HepG2 (cell line): Measurements from ENCODE around the gene NDUFB4. TPM values are rescaled to one million over a fixed set of nuclear protein-coding genes. Genes with fewer than 3 reads are reported as not detected.

Experiments used
- ATAC-seq: fragments of 200-7000 bp; cut with Tn5 transposase; 3 replicates; pipeline ENCODE4 v1.9.1; 2020; ENCODE audit warnings: mild to moderate bottlenecking, moderate library complexity
- BruUV-seq: library from RNA; stranded (reverse); fragments of 400-500 nt; replicated peaks from 2 replicates; lab custom pipeline; 2021; lab: Mats Ljungman, UMichigan
- CTCF ChIA-PET: fragments of 300-600 bp; formaldehyde crosslinking; extraction: SDS; loops from one replicate; lab custom pipeline; 2021; ENCODE audit warnings: low total read pairs, inconsistent platforms, low intra/inter-chr PET ratio; lab: Yijun Ruan, JAX
- POLR2A ChIA-PET: fragments of 350-600 bp; sonication (Branson Sonifier 250); formaldehyde crosslinking; loops from one replicate; lab custom pipeline; 2020; ENCODE audit warnings: antibody characterized with exemption, inconsistent platforms; lab: Yijun Ruan, JAX
- DNase-seq: peaks from one replicate; pipeline ENCODE4 v3.0.0-alpha.2; 2015; ENCODE audit warnings: low spot score
- FAIRE-seq: peaks from 3 replicates; lab custom pipeline; 2011; peaks lifted over from hg19 to GRCh38; lab: Jason Lieb, UNC
- H2AFZ ChIP-seq: one replicate; pipeline ENCODE4 v1.6.1; 2011; ENCODE audit warnings: low read length, inconsistent platforms
- H3K27ac ChIP-seq: fragments of 300-600 bp; 3 replicates; pipeline ENCODE4 v1.8.0; 2011; ENCODE audit warnings: mixed run types, mild to moderate bottlenecking, mixed read lengths, low read length, inconsistent platforms; ENCODE audit not compliant: insufficient read depth; ENCODE audit errors: extremely low read length
- H3K27me3 ChIP-seq, 2 experiments: fragments of 200-600 bp in 1 of 2; 2 replicates in 1 of 2; 3 replicates in 1 of 2; pipeline versions ENCODE4 v1.6.0 to v1.8.0; 2011; ENCODE audit warnings: low read length in 2 of 2, mild to moderate bottlenecking in 2 of 2, moderate library complexity in 2 of 2, inconsistent platforms in 1 of 2; ENCODE audit not compliant: insufficient read depth in 2 of 2, control insufficient read depth in 1 of 2
- H3K36me3 ChIP-seq, 2 experiments: fragments of 200-600 bp in 1 of 2; replicated peaks in 1 of 2; 2 replicates in 1 of 2; 3 replicates in 1 of 2; pipeline versions ENCODE4 v1.5.1 to v1.8.0; 2011; ENCODE audit warnings: low read length in 2 of 2, inconsistent platforms in 1 of 2; ENCODE audit not compliant: insufficient read depth in 2 of 2, control insufficient read depth in 1 of 2
- H3K4me1 ChIP-seq: 2 replicates; pipeline ENCODE4 v1.5.1; 2012; ENCODE audit warnings: low read length, inconsistent platforms; ENCODE audit not compliant: insufficient read depth
- H3K4me2 ChIP-seq: 2 replicates; pipeline ENCODE4 v1.6.0; 2011; ENCODE audit warnings: low read depth, low read length, inconsistent platforms
- H3K4me3 ChIP-seq, 3 experiments: fragments of 200-600 bp in 1 of 3; sonication (generic), shearing (Covaris generic) in 1 of 3; replicated peaks in 1 of 3; 2 replicates each; pipeline ENCODE4 v1.5.1; 2011 to 2016; ENCODE audit warnings: low read length in 3 of 3, inconsistent platforms in 2 of 3, low read depth in 2 of 3, mild to moderate bottlenecking in 2 of 3, control low read depth in 1 of 3, mixed read lengths in 1 of 3; ENCODE audit not compliant: insufficient read depth in 1 of 3
- H3K79me2 ChIP-seq: one replicate; pipeline ENCODE4 v1.6.1; 2011; ENCODE audit warnings: low read length, inconsistent platforms; ENCODE audit not compliant: insufficient read depth
- H3K9ac ChIP-seq: 2 replicates; pipeline ENCODE4 v1.6.0; 2011; ENCODE audit warnings: mild to moderate bottlenecking, low read depth, low read length, inconsistent platforms; ENCODE audit not compliant: insufficient read depth
- H3K9me3 ChIP-seq: 2 replicates; pipeline ENCODE4 v1.5.1; 2012; ENCODE audit warnings: mild to moderate bottlenecking, low read length
- H4K20me1 ChIP-seq: 2 replicates; pipeline ENCODE4 v1.6.0; 2011; ENCODE audit warnings: inconsistent platforms, mild to moderate bottlenecking, low read length, moderate library complexity; ENCODE audit not compliant: insufficient read depth
- CC2D1A ChIP-seq: sonication (generic); formaldehyde crosslinking; IDR thresholded peaks from 2 replicates; pipeline ENCODE4 v1.8.1; 2023; ENCODE audit warnings: mild to moderate bottlenecking, missing genetic modification reagents
- CENPBD1 ChIP-seq: sonication (generic); formaldehyde crosslinking; IDR thresholded peaks from 2 replicates; pipeline ENCODE4 v1.8.0; 2022; ENCODE audit warnings: missing genetic modification reagents, low read depth, mild to moderate bottlenecking, borderline replicate concordance
- GLI4 ChIP-seq: sonication (generic); formaldehyde crosslinking; IDR thresholded peaks from 2 replicates; pipeline ENCODE4 v1.5.1; 2020; ENCODE audit warnings: missing genetic modification reagents, mild to moderate bottlenecking, moderate library complexity, borderline replicate concordance
- KDM5B ChIP-seq: sonication (generic); formaldehyde crosslinking; IDR thresholded peaks from 2 replicates; pipeline ENCODE4 v1.4.0; 2020; ENCODE audit warnings: missing genetic modification reagents, mild to moderate bottlenecking, borderline replicate concordance
- MTA1 ChIP-seq: sonication (generic); formaldehyde crosslinking; IDR thresholded peaks from 2 replicates; pipeline ENCODE4 v1.4.0; 2020; ENCODE audit warnings: missing genetic modification reagents, mild to moderate bottlenecking, borderline replicate concordance
- NKX3-1 ChIP-seq: sonication (generic); formaldehyde crosslinking; IDR thresholded peaks from 2 replicates; pipeline ENCODE4 v1.5.0; 2020; ENCODE audit warnings: missing genetic modification reagents
- STAG1 ChIP-seq: sonication (generic); formaldehyde crosslinking; IDR thresholded peaks from 2 replicates; pipeline ENCODE4 v1.4.0; 2020; ENCODE audit warnings: missing genetic modification reagents
- ZHX1 ChIP-seq: sonication (generic); formaldehyde crosslinking; IDR thresholded peaks from 2 replicates; pipeline ENCODE4 v1.8.1; 2022; ENCODE audit warnings: low read depth, mild to moderate bottlenecking, missing genetic modification reagents
- ZNF230 ChIP-seq: sonication (generic); formaldehyde crosslinking; IDR thresholded peaks from 2 replicates; pipeline ENCODE4 v1.4.0; 2020; ENCODE audit warnings: mild to moderate bottlenecking, missing genetic modification reagents
- ZSCAN25 ChIP-seq: sonication (generic); formaldehyde crosslinking; IDR thresholded peaks from 2 replicates; pipeline ENCODE4 v1.8.0; 2022; ENCODE audit warnings: mild to moderate bottlenecking, missing genetic modification reagents
- in situ Hi-C: cut with HindIII; loops from 2 replicates; pipeline ENCODE4 v1.10.0; 2017; ENCODE audit warnings: low pct_unique_long_range_greater_than_20kb; ENCODE audit not compliant: extremely low pct_ligation_motif_present
- intact Hi-C: fragments of 100-400 bp; cut with micrococcal nuclease; formaldehyde crosslinking; loops from one replicate; pipeline ENCODE4 v1.10.0; 2022; ENCODE audit not compliant: unreplicated experiment
- polyA plus RNA-seq, 8 experiments: library from polyadenylated mRNA; depleted of rRNA in 3 of 8; stranded (reverse) in 7 of 8; unstranded in 1 of 8; fragments of >200 nt; fragmentation: Illumina TruSeq in 4 of 8; extraction: Trizol in 4 of 8; gene quantifications; 2 replicates each; pipeline versions ENCODE4 v1.2.1 to v1.2.3, GENCODE V29; 2011 to 2016; ENCODE audit warnings: low read depth in 4 of 8, missing spikeins in 1 of 8, mixed read lengths in 1 of 8; ENCODE audit not compliant: insufficient read depth in 1 of 8
- total RNA-seq, 5 experiments: library from RNA; depleted of rRNA; stranded (reverse); fragments of >200 nt; fragmentation: Illumina TruSeq; extraction: Trizol; gene quantifications; 2 replicates each; pipeline ENCODE4 v1.2.3, GENCODE V29; 2016; ENCODE audit warnings: low read depth in 1 of 5
- TF ChIP-seq, protein P1 (sequence below): sonication (generic); formaldehyde crosslinking; IDR thresholded peaks from 2 replicates; pipeline ENCODE4 v1.4.0; 2020; ENCODE audit warnings: mild to moderate bottlenecking, missing genetic modification reagents

The NDUFB4 gene
- total and polyA plus RNA-seq, 2 of the 13 experiments (the other 11 are each of a cell fraction or from before 2014, with no cell fraction given), result 115 to 116 TPM

- Histone ChIP-seq H3K9me3 (no peaks in the 10 kb centered on the region), H3K9ac (no peak overlapping the region), H3K36me3 (peaks cover 0 to 14% of the 10 kb centered on the region in 2 experiments; a peak in 2 of 5 replicates), H3K79me2 (peaks cover 5% of the 10 kb centered on the region), H4K20me1 (no peaks in the 10 kb centered on the region), H3K4me2 (no peak overlapping the region), H3K27ac (no peak overlapping the region), H3K4me1 (peaks cover 5% of the 10 kb centered on the region; the same call in 1 of the 2 replicates), H2AFZ (no peak overlapping the region), H3K27me3 (no peaks in the 10 kb centered on the region), H3K4me3 (no peak overlapping the region)
- ATAC-seq (peak; percentile 35), DNase-seq (no peak), FAIRE-seq (no peak)
- in situ Hi-C loops (no loop called here), intact Hi-C loops (no loop called here)
- POLR2A ChIA-PET, result interaction anchor here (2.0 kb wide), 1 partner anchor 8 kb away, joined by 10 read pairs; the partner anchor contains the start of gene NDUFB4
- no peak for TF ChIP-seq STAG1 (CRISPR knock-in tag)
- no peak for TF ChIP-seq ZSCAN25 (CRISPR knock-in tag)
- TF ChIP-seq ZNF230 (CRISPR knock-in tag), result no peak
- TF ChIP-seq ZHX1 (CRISPR knock-in tag), result no peak
- TF ChIP-seq CC2D1A (CRISPR knock-in tag), result no peak
- no peak for TF ChIP-seq NKX3-1 (CRISPR knock-in tag)
- TF ChIP-seq CENPBD1 (CRISPR knock-in tag), result no peak
- TF ChIP-seq MTA1, result no peak
- TF ChIP-seq KDM5B (CRISPR knock-in tag), result no peak
- TF ChIP-seq GLI4, result no peak
- TF ChIP-seq, protein P1, sequence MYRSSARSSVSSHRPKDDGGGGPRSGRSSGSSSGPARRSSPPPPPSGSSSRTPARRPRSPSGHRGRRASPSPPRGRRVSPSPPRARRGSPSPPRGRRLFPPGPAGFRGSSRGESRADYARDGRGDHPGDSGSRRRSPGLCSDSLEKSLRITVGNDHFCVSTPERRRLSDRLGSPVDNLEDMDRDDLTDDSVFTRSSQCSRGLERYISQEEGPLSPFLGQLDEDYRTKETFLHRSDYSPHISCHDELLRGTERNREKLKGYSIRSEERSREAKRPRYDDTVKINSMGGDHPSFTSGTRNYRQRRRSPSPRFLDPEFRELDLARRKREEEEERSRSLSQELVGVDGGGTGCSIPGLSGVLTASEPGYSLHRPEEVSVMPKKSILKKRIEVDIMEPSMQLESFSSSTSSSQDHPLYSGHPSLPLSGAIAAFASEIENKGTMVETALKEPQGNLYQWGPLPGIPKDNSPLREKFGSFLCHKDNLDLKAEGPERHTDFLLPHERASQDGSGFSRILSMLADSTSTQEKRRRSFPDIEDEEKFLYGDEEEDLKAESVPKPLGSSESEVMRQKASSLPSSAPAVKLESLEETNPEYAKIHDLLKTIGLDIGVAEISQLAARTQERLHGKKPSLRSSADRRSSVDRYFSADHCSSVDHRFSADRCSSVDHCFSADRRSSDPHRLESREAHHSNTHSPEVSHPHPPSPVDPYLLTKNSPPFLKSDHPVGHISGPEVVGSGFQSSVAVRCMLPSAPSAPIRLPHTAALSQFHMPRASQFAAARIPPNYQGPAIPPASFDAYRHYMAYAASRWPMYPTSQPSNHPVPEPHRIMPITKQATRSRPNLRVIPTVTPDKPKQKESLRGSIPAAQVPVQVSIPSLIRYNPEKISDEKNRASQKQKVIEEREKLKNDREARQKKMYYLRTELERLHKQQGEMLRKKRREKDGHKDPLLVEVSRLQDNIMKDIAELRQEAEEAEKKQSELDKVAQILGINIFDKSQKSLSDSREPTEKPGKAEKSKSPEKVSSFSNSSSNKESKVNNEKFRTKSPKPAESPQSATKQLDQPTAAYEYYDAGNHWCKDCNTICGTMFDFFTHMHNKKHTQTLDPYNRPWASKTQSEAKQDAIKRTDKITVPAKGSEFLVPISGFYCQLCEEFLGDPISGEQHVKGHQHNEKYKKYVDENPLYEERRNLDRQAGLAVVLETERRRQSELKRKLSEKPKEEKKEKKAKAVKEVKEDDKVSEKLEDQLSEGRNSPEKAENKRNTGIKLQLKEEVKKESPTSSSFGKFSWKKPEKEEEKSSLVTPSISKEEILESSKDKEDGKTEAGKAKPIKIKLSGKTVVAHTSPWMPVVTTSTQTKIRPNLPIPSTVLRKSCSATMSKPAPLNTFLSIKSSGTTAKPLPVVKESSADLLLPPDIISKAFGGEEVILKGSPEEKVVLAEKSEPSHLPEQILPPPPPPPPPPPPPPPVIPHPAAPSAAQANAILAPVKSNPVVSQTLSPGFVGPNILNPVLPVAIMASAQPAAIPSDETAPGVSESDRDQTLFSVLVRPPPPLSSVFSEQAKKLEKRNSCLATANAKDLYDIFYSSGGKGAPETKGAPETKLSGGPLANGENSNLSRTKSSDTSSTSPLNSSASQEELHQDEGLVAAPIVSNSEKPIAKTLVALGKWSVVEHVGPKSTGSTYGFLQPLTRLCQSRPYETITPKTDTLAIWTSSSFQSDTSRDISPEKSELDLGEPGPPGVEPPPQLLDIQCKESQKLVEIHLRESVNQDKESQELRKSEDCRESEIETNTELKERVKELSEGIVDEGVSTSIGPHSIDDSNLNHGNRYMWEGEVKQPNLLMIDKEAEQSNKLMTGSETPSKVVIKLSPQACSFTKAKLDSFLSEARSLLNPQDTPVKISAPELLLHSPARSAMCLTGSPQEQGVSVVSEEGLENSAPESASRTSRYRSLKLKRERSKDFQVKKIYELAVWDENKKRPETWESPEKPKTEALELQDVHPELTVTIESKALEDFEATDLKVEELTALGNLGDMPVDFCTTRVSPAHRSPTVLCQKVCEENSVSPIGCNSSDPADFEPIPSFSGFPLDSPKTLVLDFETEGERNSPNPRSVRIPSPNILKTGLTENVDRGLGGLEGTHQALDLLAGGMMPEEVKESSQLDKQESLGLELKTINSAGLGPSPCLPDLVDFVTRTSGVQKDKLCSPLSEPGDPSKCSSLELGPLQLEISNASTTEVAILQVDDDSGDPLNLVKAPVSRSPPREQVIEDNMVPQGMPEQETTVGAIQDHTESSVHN (CRISPR knock-in tag), result no peak
- BruUV-seq, result no TSS peak
- CTCF ChIA-PET, result no interaction called here
Observed at GRCh38 chr3:120604382-120604781, 8.2 kb downstream of the NDUFB4 start.
